Measurements from ENCODE around the gene CYP4B1.

Gene CYP4B1

DNA sequence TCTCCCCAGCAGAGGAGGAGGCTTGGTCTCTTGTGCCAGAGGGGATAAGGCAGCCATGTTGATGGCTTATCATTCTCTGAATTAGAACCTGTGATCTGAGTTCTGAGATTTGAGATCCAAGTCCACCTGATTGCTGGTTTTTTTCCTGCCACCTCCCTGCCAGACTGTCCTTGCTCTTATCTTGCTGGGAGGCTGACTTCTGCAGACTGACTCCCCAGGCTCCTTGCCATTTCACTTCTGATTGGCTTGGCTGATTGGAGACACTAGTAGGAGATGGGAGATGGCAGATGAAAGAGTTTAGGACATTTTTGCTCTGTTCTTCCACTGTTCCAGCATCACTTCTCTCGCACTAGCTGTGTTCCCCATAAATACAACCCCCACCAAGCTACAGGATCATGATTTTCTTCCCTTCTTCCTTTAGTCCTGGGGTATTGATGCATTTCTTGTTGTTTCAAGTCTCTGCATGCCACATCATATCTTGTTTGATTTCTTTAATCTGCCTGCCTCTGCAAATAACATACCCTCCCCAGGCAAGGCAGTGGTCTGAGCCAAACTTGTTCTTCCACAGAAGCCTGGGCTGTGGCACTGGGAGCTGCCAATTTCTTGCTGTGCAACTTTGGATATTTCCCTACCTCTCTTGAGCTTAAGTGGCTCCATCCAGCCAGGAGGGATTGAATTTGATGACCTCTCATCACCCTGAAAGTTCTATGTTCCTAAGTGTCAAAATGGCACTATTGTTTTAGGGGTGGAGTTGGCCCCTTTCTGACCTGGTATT lies 963 bp upstream of the CYP4B1 start:
- TF ChIP-seq ZBTB7A (IDR thresholded peaks at IDR 0.05; ENCODE audit: low read depth) (no peak), CREB1 (IDR thresholded peaks at IDR 0.05; ENCODE audit: low read depth) (no peak), YY1 (IDR thresholded peaks at IDR 0.05; ENCODE audit: low read depth) (no peak), TCF12 (IDR thresholded peaks at IDR 0.05; ENCODE audit: low read depth) (no peak), NFIC (IDR thresholded peaks at IDR 0.05) (no peak), TAF1 (IDR thresholded peaks at IDR 0.05; ENCODE audit: low read depth) (no peak), FOXM1 (IDR thresholded peaks at IDR 0.05; ENCODE audit: borderline replicate concordance, low read depth) (no peak), EGR1 (IDR thresholded peaks at IDR 0.05) (no peak), TEAD4 (IDR thresholded peaks at IDR 0.05) (no peak), RAD21 (IDR thresholded peaks at IDR 0.05; ENCODE audit: low read depth) (no peak), CEBPB (IDR thresholded peaks at IDR 0.05) (no peak)
- TF ChIP-seq, protein P1, sequence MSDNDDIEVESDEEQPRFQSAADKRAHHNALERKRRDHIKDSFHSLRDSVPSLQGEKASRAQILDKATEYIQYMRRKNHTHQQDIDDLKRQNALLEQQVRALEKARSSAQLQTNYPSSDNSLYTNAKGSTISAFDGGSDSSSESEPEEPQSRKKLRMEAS (IDR thresholded peaks at IDR 0.05), result no peak
- TF ChIP-seq, protein P2, sequence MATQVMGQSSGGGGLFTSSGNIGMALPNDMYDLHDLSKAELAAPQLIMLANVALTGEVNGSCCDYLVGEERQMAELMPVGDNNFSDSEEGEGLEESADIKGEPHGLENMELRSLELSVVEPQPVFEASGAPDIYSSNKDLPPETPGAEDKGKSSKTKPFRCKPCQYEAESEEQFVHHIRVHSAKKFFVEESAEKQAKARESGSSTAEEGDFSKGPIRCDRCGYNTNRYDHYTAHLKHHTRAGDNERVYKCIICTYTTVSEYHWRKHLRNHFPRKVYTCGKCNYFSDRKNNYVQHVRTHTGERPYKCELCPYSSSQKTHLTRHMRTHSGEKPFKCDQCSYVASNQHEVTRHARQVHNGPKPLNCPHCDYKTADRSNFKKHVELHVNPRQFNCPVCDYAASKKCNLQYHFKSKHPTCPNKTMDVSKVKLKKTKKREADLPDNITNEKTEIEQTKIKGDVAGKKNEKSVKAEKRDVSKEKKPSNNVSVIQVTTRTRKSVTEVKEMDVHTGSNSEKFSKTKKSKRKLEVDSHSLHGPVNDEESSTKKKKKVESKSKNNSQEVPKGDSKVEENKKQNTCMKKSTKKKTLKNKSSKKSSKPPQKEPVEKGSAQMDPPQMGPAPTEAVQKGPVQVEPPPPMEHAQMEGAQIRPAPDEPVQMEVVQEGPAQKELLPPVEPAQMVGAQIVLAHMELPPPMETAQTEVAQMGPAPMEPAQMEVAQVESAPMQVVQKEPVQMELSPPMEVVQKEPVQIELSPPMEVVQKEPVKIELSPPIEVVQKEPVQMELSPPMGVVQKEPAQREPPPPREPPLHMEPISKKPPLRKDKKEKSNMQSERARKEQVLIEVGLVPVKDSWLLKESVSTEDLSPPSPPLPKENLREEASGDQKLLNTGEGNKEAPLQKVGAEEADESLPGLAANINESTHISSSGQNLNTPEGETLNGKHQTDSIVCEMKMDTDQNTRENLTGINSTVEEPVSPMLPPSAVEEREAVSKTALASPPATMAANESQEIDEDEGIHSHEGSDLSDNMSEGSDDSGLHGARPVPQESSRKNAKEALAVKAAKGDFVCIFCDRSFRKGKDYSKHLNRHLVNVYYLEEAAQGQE (IDR thresholded peaks at IDR 0.05; ENCODE audit: low read depth), result no peak
- TF ChIP-seq, protein P3, sequence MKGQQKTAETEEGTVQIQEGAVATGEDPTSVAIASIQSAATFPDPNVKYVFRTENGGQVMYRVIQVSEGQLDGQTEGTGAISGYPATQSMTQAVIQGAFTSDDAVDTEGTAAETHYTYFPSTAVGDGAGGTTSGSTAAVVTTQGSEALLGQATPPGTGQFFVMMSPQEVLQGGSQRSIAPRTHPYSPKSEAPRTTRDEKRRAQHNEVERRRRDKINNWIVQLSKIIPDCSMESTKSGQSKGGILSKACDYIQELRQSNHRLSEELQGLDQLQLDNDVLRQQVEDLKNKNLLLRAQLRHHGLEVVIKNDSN (IDR thresholded peaks at IDR 0.05), result no peak

DNA sequence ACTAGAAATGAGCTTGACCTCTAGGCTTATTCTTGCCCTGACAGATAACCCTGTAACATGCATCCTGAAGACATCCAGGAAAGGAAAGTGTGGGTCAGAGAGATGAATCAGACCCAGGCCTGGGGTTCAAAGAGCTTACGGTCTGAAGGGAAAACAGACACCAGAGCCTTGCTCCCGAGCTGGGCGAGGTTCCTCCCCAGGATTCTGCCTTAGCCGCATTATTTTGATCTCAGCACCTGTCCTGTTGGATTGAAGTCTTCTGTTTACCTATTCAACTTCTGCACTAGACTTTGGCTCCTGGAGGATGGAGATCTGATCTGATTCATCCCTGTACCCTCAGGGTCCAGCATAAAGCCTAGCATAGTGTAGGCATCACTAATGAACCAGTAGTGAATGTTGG lies 1.9 kb downstream of the CYP4B1 start:
- TF ChIP-seq NFIC (IDR thresholded peaks at IDR 0.05), result no peak
- no peak for TF ChIP-seq CREB1 (IDR thresholded peaks at IDR 0.05; ENCODE audit: low read depth)
- no peak for TF ChIP-seq TAF1 (IDR thresholded peaks at IDR 0.05; ENCODE audit: low read depth)
- no peak for TF ChIP-seq EP300 (IDR thresholded peaks at IDR 0.05; ENCODE audit: borderline replicate concordance)
- TF ChIP-seq, protein P2 (IDR thresholded peaks at IDR 0.05; ENCODE audit: low read depth), result no peak
- no peak for TF ChIP-seq EGR1 (IDR thresholded peaks at IDR 0.05)
- TF ChIP-seq, protein P1 (IDR thresholded peaks at IDR 0.05), result no peak
- TF ChIP-seq FOXM1 (IDR thresholded peaks at IDR 0.05; ENCODE audit: borderline replicate concordance, low read depth), result no peak
- TF ChIP-seq, protein P3 (IDR thresholded peaks at IDR 0.05), result no peak
- no peak for TF ChIP-seq ZBTB7A (IDR thresholded peaks at IDR 0.05; ENCODE audit: low read depth)
- TF ChIP-seq RAD21 (IDR thresholded peaks at IDR 0.05; ENCODE audit: low read depth), result no peak
- no peak for TF ChIP-seq YY1 (IDR thresholded peaks at IDR 0.05; ENCODE audit: low read depth)
- TF ChIP-seq CEBPB (IDR thresholded peaks at IDR 0.05), result no peak
- TF ChIP-seq TEAD4 (IDR thresholded peaks at IDR 0.05), result no peak
- no peak for TF ChIP-seq TCF12 (IDR thresholded peaks at IDR 0.05; ENCODE audit: low read depth)

DNA sequence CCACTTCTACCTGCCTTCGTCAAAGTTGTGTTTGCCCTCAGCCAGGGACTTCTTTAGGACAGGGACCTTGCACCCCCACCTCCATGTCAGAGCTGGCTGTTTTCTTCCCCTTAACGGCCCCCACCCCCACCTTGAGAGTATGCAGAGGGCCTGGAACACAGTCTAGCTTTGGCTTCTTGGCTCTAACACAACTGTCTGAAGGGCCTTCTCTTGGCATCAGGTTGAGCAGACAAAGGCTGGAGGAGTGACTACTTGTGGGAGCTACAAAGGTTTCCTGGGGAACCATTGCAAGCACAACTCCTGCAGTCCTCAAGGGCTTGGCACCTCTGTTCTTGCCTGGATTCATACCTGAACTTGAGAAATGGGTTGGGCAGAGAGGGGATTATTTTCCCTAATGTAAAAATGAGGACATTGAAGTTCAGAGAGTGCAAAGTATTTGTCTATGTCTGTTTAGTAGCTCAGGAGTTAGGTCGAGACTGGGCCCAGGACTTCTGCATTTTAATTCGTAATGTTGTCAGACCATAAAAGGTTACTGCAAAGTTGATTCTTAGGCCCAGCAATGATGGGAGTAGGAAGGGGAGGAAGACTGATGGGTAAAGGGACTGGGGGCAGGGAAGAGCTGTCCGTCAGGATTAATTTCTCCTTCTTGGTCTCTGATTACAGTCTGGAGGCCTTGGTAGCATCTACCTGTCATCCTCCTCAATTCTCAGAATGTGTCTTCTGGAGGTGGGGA lies 2.6 kb downstream of the CYP4B1 start:
- no peak for TF ChIP-seq CREB1 (IDR thresholded peaks at IDR 0.05; ENCODE audit: low read depth)
- no peak for TF ChIP-seq NFIC (IDR thresholded peaks at IDR 0.05)
- no peak for TF ChIP-seq EGR1 (IDR thresholded peaks at IDR 0.05)
- no peak for TF ChIP-seq RAD21 (IDR thresholded peaks at IDR 0.05; ENCODE audit: low read depth)
- no peak for TF ChIP-seq TAF1 (IDR thresholded peaks at IDR 0.05; ENCODE audit: low read depth)
- TF ChIP-seq, protein P3 (IDR thresholded peaks at IDR 0.05), result no peak
- no peak for TF ChIP-seq FOXM1 (IDR thresholded peaks at IDR 0.05; ENCODE audit: borderline replicate concordance, low read depth)
- no peak for TF ChIP-seq CEBPB (IDR thresholded peaks at IDR 0.05)
- TF ChIP-seq, protein P2 (IDR thresholded peaks at IDR 0.05; ENCODE audit: low read depth), result no peak
- TF ChIP-seq YY1 (IDR thresholded peaks at IDR 0.05; ENCODE audit: low read depth), result no peak
